Head of caudate nucleus (tissue), 42 donors: ENCODE data around the gene CCNL2.
"Not testable (repeated sequence)": the region's sequence is repeated elsewhere in the genome, so short reads cannot be mapped to it uniquely, and the experiment has no call there.

ENCODE experiments used
- DNase-seq, 42 donors: peaks; one replicate each; pipeline versions ENCODE4 v3.0.0 to v3.0.0-alpha.2; 2020 to 2021; ENCODE audit warnings: mixed read lengths in 7 of 42
- intact Hi-C: fragments of 100-400 bp; cut with DNase I; formaldehyde crosslinking; loops from one replicate; pipeline ENCODE4 v1.15.0; 2022

The CCNL2 gene

GRCh38 chr1:1422465-1423244 is 23.5 kb upstream of the CCNL2 start:
- intact Hi-C loops: no loop called here
- DNase-seq: peak in 3 of 42 donors; percentile 24 to 32 (median 30)

GRCh38 chr1:1421907-1422464 is 22.9 kb upstream of the CCNL2 start:
- peak in 1 of 42 donors; percentile 16 for DNase-seq
- intact Hi-C loops: no loop called here

GRCh38 chr1:1421147-1421906 is 22.2 kb upstream of the CCNL2 start, which contains the start of gene ANKRD65:
Gene ANKRD65 (minus strand): TSS chr1:1421276. CDS start chr1:1421005, 271 bp downstream.
- intact Hi-C loops: no loop called here
- DNase-seq: peak in 32 of 42 donors; percentile 36 to 88 (median 68)

- peak in 2 of 42 donors; percentile 3 to 29 for DNase-seq
- intact Hi-C loops: no loop called here
Measured at GRCh38 chr1:1420654-1421141, 21.6 kb upstream of the CCNL2 start.

- intact Hi-C loops: no loop called here
- peak in 12 of 42 donors; percentile 6 to 74 (median 64) for DNase-seq
Measured at GRCh38 chr1:1419813-1420653, 20.9 kb upstream of the CCNL2 start.

- intact Hi-C loops: no loop called here
Measured at GRCh38 chr1:1419363-1419812, 20.3 kb upstream of the CCNL2 start.

GRCh38 chr1:1418464-1419362 is 19.6 kb upstream of the CCNL2 start:
- intact Hi-C loops: no loop called here
- DNase-seq: no peak

More at GRCh38 chr1:1419363-1419812, 20.3 kb upstream of the CCNL2 start:
- DNase-seq: no peak

- intact Hi-C loops: not testable (repeated sequence)
- peak in 1 of 42 donors; percentile 15 for DNase-seq
Measured at GRCh38 chr1:1417825-1418463, 18.8 kb upstream of the CCNL2 start.

- intact Hi-C loops, DNase-seq: not testable (repeated sequence)
Measured at GRCh38 chr1:1417396-1417795, 18.3 kb upstream of the CCNL2 start.

- intact Hi-C loops: no loop called here
- no peak for DNase-seq
Measured at GRCh38 chr1:1415751-1416150, 16.6 kb upstream of the CCNL2 start.

GRCh38 chr1:1412311-1412902 is 13.3 kb upstream of the CCNL2 start:
- DNase-seq, intact Hi-C loops: not testable (repeated sequence)

GRCh38 chr1:1411626-1412025 is 12.5 kb upstream of the CCNL2 start:
- no peak for DNase-seq
- intact Hi-C loops: no loop called here

- intact Hi-C loops, DNase-seq: not testable (repeated sequence)
Measured at GRCh38 chr1:1410238-1410637, 11.1 kb upstream of the CCNL2 start.

- intact Hi-C loops: no loop called here
- DNase-seq: no peak
Measured at GRCh38 chr1:1407636-1408318, 8.6 kb upstream of the CCNL2 start.

- intact Hi-C loops: no loop called here
- DNase-seq: peak; percentile 88 to 99 (median 95)
Measured at GRCh38 chr1:1406821-1407635, 7.9 kb upstream of the CCNL2 start, which contains the start of gene MRPL20. Gene MRPL20 (minus strand): TSS chr1:1407293. CDS start chr1:1407217, 76 bp downstream.
